Measurements from ENCODE around the gene SEC31A. TPM values are rescaled to one million over a fixed set of nuclear protein-coding genes. Genes with fewer than 3 reads are reported as not detected.

SEC31A gene
- total RNA-seq, 4 donors from 2014 or later: 95.2 to 112 (median 105) TPM

DNA sequence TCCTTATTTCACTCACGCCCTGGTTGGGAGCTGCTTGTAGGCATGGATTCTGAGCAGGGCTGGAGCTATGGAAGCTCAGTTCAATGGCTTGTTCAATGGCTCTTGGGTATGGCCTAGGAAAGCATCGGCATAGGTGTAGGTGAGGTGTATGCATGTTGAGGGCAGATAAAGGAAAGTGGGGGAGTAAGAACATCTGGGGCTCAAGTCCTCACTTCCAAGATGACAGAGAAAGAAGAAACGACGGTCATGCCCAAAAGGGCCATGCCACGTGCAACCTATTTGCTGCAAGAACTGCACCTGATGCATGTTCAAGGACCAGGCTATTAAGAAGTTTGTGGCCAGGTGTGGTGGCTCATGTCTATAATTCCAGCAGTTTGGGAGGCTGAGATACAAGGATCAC, 115.7 kb downstream of the SEC31A start:
- ATAC-seq: no peak

DNA sequence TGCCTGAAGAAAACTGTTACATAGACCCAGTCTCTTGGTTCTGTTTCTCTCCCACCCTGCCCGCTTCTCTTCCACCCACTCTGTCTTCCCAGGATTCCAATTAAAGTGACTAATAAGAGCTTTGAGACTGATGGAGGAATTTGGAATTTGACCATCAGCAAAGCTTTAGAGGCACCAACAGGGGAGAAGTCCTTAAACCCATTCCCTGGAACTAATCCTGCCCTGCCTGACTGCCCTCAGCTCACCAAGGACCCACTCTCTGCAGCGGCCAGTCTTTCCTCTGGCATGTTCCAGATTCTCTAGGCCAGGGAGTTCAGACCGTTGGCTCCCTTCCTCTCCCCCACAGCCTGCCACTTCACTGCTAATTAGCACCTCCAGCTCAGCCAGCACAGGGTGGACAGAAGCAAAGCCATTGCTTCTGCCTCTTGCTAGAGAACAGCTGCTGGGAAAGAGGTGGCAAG, 116.2 kb downstream of the SEC31A start:
- Histone ChIP-seq H3K4me3 (no peak overlapping the region), H3K27me3 (no peaks in the 10 kb centered on the region), H3K4me1 (no peaks in the 10 kb centered on the region), H3K27ac (no peak overlapping the region), H3K36me3 (no peaks in the 10 kb centered on the region), H3K9me3 (no peaks in the 10 kb centered on the region)
- in situ Hi-C loops (cut with MboI; ENCODE audit: low sequenced_read_pairs in 4 of 4): no loop called here
- no peak for DNase-seq
- intact Hi-C loops (cut with DNase I; ENCODE audit: low total_unique reads): no loop called here
- no peak for ATAC-seq
- no peak for TF ChIP-seq POLR2A (IDR thresholded peaks at IDR 0.05)
- TF ChIP-seq, protein P1, sequence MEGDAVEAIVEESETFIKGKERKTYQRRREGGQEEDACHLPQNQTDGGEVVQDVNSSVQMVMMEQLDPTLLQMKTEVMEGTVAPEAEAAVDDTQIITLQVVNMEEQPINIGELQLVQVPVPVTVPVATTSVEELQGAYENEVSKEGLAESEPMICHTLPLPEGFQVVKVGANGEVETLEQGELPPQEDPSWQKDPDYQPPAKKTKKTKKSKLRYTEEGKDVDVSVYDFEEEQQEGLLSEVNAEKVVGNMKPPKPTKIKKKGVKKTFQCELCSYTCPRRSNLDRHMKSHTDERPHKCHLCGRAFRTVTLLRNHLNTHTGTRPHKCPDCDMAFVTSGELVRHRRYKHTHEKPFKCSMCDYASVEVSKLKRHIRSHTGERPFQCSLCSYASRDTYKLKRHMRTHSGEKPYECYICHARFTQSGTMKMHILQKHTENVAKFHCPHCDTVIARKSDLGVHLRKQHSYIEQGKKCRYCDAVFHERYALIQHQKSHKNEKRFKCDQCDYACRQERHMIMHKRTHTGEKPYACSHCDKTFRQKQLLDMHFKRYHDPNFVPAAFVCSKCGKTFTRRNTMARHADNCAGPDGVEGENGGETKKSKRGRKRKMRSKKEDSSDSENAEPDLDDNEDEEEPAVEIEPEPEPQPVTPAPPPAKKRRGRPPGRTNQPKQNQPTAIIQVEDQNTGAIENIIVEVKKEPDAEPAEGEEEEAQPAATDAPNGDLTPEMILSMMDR (IDR thresholded peaks at IDR 0.05 in 4 of 5, conservative IDR thresholded peaks at IDR 0.05 in 1 of 5): no peak

More for the DNA sequence above, 115.7 kb downstream of the SEC31A start:
- H3K36me3 ChIP-seq: no peaks in the 10 kb centered on the region
- H3K27me3 ChIP-seq: no peaks in the 10 kb centered on the region
- H3K9me3 ChIP-seq: no peaks in the 10 kb centered on the region
- H3K27ac ChIP-seq: no peak overlapping the region
- no peak overlapping the region for H3K4me3 ChIP-seq
- intact Hi-C loops (cut with DNase I; ENCODE audit: low total_unique reads) (no loop called here), in situ Hi-C loops (cut with MboI; ENCODE audit: low sequenced_read_pairs in 4 of 4) (no loop called here)
- H3K4me1 ChIP-seq: no peaks in the 10 kb centered on the region
- no peak for DNase-seq
- TF ChIP-seq, protein P1 (IDR thresholded peaks at IDR 0.05 in 4 of 5, conservative IDR thresholded peaks at IDR 0.05 in 1 of 5): no peak
- TF ChIP-seq POLR2A (IDR thresholded peaks at IDR 0.05): no peak

DNA sequence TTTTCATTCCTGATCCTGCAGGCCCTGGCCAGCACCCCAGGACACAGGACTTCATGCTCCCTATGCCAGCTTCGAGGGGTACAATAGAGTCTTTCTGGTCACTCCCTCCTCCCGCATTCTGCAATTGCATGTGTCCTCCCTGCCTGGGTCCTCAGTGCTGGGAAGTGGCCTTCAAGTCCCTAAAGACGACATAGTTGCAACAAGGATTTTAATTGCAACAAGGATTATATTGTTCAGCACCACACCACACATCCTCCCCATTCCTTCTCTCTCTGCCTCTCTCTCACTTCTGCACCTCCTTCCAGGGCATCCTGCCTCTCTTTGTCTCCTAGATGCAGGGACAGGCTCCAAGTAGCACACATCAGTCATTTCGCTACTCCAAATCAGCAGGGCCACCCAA, 117.9 kb downstream of the SEC31A start:
- ATAC-seq: no peak
- Histone ChIP-seq H3K4me1 (no peaks in the 10 kb centered on the region), H3K36me3 (no peaks in the 10 kb centered on the region), H3K27ac (no peak overlapping the region), H3K9me3 (no peaks in the 10 kb centered on the region), H3K27me3 (no peaks in the 10 kb centered on the region), H3K4me3 (no peak overlapping the region)
- in situ Hi-C loops (cut with MboI; ENCODE audit: low sequenced_read_pairs in 4 of 4): no loop called here
- TF ChIP-seq, protein P1 (IDR thresholded peaks at IDR 0.05 in 4 of 5, conservative IDR thresholded peaks at IDR 0.05 in 1 of 5): no peak
- TF ChIP-seq POLR2A (IDR thresholded peaks at IDR 0.05): no peak
- DNase-seq: no peak
- intact Hi-C loops (cut with DNase I; ENCODE audit: low total_unique reads): no loop called here

DNA sequence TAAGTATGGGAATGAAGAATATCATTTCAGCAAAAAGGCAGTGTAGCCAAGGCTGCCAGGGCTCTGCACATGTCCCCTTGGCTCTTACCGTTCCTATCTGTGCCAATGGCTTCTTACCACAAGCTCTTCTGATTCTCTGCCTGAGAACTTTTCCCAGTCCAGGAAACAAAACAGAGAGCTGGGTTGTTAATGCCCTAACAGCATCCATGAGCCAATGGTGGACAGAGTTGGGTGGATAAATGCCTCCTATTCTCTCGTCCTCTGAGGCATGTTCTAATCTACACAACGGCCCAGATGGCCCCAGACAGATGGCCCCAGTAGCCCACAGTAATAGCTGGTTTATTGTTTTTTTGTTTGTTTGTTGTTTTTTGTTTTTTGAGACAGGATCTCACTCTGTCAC, 120.3 kb downstream of the SEC31A start:
- H3K36me3 ChIP-seq: no peaks in the 10 kb centered on the region
- ATAC-seq: no peak
- H3K4me1 ChIP-seq: no peaks in the 10 kb centered on the region
- H3K27me3 ChIP-seq: no peaks in the 10 kb centered on the region
- in situ Hi-C loops (cut with MboI; ENCODE audit: low sequenced_read_pairs in 4 of 4): no loop called here
- no peak for DNase-seq
- H3K9me3 ChIP-seq: no peaks in the 10 kb centered on the region
- TF ChIP-seq, protein P1 (IDR thresholded peaks at IDR 0.05 in 4 of 5, conservative IDR thresholded peaks at IDR 0.05 in 1 of 5): no peak
- TF ChIP-seq POLR2A (IDR thresholded peaks at IDR 0.05): no peak
- H3K27ac ChIP-seq: no peak overlapping the region
- intact Hi-C loops (cut with DNase I; ENCODE audit: low total_unique reads): no loop called here
- H3K4me3 ChIP-seq: no peak overlapping the region

Other genes with a start within 250 kb of the SEC31A start
- gene SCD5, start 92.4 kb downstream of the SEC31A start, total RNA-seq: 1 to 10 TPM in 3 of 4 donors, under 1 TPM in 1; 0.68 to 2.4 (median 1.4) TPM
- gene THAP9, start 9.6 kb upstream of the SEC31A start, total RNA-seq: 10 to 100 TPM in 1 of 4 donors, 1 to 10 TPM in 3; 7.6 to 11.1 (median 8.4) TPM
- 10 to 100 TPM; 12.0 to 25.0 (median 14.5) TPM for gene LIN54, start 119.7 kb upstream of the SEC31A start, total RNA-seq
- gene COPS4, start 144.0 kb upstream of the SEC31A start, total RNA-seq: 100 to 1,000 TPM in 2 of 4 donors, 10 to 100 TPM in 2; 67.9 to 151 (median 91.9) TPM
- 1 to 10 TPM in 1 of 4 donors, under 1 TPM in 2, not detected in 1; 0.23 to 1.1 (median 0.53) TPM for gene PLAC8, start 223.6 kb upstream of the SEC31A start, total RNA-seq